Activated naive CD4-positive, alpha-beta T cell treated with anti-CD3 and anti-CD28 coated beads for 36 hours (primary cell): ENCODE measurements around the gene FBXL17. TPM values are rescaled to one million over a fixed set of nuclear protein-coding genes. Genes with fewer than 3 reads are reported as not detected.

Experiments
- CTCF ChIA-PET: fragments of 350-600 bp; sonication (Branson Sonifier 250); formaldehyde crosslinking; loops from one replicate; lab custom pipeline; 2021; ENCODE audit warnings: antibody characterized with exemption; lab: Charles Lee
- DNase-seq: peaks from one replicate; pipeline ENCODE4 v3.0.0-alpha.2; 2020
- H3K27ac Mint-ChIP-seq: one replicate; pipeline ENCODE4 v1.8.0; 2021; ENCODE audit warnings: mild to moderate bottlenecking, mixed read lengths
- H3K27me3 Mint-ChIP-seq: one replicate; pipeline ENCODE4 v1.8.0; 2021; ENCODE audit warnings: low read depth, mixed read lengths
- H3K36me3 Mint-ChIP-seq: one replicate; pipeline ENCODE4 v1.8.0; 2021; ENCODE audit warnings: low read depth, mixed read lengths
- H3K4me1 Mint-ChIP-seq: one replicate; pipeline ENCODE4 v1.8.0; 2021; ENCODE audit warnings: low read depth, mixed read lengths
- H3K4me3 Mint-ChIP-seq: one replicate; pipeline ENCODE4 v1.8.0; 2021; ENCODE audit warnings: mild to moderate bottlenecking, moderate library complexity, mixed read lengths
- H3K9me3 Mint-ChIP-seq: one replicate; pipeline ENCODE4 v1.8.0; 2021; ENCODE audit warnings: mixed read lengths
- intact Hi-C: fragments of 100-400 bp; cut with micrococcal nuclease; formaldehyde crosslinking; loops from one replicate; pipeline ENCODE4 v1.15.1; 2023
- total RNA-seq, 2 experiments: library from RNA; stranded (reverse); gene quantifications; one replicate each; pipeline ENCODE4 v1.2.3, GENCODE V29; 2021

The FBXL17 gene
- total RNA-seq, 2 experiments from 2014 or later, result 3.5 to 4.3 TPM

DNA sequence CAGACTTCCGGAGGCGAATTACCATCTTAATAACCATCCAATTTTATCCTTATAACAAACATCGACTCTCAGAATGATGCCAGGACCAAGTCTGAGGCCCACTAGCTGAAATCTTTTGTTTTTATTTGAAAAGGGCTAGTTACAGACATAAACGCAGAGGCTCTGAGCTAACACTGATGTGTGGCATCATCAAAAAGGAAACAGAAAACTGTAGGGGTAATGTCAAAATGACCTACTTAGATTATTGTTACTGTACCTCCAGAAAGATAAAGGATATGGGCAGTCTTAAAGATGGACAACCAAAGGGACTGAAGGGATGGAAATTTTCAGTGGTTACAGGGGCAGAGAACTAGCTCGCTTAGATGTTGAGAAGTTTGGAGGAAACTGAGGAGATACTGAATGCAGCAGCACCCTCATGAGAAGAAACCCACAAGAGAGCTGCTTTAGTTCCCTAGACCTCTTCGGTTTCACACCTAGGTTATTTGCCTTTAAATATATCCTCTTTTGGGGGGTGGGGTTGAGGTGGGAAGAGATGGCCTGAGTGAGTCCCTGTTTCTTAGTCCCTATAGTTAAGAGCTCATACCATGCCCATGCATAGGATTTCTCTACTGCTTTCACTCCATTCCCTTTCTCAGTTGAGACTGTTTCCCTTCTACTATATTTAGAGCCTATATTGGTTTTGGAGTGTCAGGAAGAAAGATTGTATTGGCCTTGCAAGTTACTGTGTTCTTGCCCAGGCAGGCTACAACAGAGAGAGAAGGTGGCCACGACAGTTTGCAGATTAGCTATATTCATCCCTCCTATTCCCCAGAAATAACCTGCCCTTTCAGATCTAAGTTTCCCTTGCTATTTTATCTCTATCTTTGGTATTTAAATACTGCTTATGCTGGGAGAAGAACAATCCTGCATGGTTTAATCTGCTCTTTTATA lies 390.8 kb downstream of the FBXL17 start:
- intact Hi-C loops, result no loop called here
- Mint-ChIP-seq H3K9me3 (no peaks in the 10 kb centered on the region), H3K27me3 (no peaks in the 10 kb centered on the region), H3K4me1 (no peaks in the 10 kb centered on the region), H3K27ac (no peak overlapping the region), H3K4me3 (no peak overlapping the region), H3K36me3 (no peaks in the 10 kb centered on the region)
- CTCF ChIA-PET, result no interaction called here
- no peak for DNase-seq

DNA sequence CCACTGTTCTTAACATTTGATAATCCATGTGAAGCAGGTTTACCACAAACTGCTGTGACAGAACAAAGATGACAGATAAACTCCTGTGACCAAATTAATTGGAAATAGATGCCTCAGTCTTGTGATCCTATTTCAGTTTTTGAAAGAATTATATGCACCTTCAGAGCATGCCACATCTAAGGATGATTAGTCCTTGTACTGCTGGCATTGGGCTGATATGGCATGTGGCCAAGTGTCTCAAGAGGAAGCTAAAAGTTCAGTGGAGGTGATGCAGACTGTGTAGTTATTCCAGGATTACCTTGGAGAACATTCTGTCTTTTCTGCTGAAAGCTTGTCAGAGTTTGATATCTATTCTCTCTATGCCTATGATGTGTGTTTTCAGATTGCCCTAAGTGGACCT lies 396.8 kb downstream of the FBXL17 start:
- Mint-ChIP-seq H3K27me3 (no peaks in the 10 kb centered on the region), H3K27ac (no peak overlapping the region), H3K9me3 (no peaks in the 10 kb centered on the region), H3K36me3 (no peaks in the 10 kb centered on the region), H3K4me3 (no peak overlapping the region), H3K4me1 (no peaks in the 10 kb centered on the region)
- DNase-seq, result peak; percentile 5
- intact Hi-C loops, result no loop called here
- CTCF ChIA-PET, result no interaction called here

DNA sequence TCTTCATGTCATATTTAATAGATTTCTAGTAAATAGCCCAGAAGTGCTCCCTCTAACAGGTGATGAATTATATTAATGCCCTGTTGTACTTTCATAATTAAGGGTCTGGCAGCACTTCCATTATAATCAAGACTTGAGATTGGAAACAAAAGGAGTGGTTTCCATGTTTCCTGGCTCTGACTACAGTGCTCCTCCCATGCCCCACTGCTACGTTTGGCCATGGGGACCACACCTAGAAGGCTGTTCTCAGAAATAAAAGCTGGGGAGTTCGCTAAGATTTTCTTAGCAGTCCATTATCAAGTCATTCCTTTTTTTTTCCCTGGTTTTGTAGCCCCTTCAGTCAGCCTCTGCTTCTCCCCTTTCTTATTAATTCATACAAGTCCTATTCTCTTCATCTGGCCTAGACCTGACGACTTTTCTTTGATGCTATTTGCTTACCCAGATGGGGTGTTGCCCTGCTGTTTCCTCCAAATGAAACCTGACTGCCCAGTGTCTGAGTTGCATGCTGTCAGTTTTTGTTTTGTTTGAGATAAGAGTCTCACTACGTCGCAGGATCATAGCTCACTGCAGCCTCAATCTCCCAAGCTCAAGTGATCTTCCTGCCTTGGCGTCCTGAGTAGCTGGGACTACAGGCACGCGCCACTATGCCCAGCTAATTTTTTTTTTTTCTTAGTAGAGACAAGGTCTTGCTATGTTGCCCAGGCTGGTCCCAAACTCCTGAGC lies 399.0 kb downstream of the FBXL17 start:
- intact Hi-C loops, result no loop called here
- Mint-ChIP-seq H3K27ac (no peak overlapping the region), H3K36me3 (no peaks in the 10 kb centered on the region), H3K27me3 (no peaks in the 10 kb centered on the region), H3K4me3 (no peak overlapping the region), H3K4me1 (no peaks in the 10 kb centered on the region), H3K9me3 (no peaks in the 10 kb centered on the region)
- no peak for DNase-seq
- CTCF ChIA-PET, result no interaction called here

DNA sequence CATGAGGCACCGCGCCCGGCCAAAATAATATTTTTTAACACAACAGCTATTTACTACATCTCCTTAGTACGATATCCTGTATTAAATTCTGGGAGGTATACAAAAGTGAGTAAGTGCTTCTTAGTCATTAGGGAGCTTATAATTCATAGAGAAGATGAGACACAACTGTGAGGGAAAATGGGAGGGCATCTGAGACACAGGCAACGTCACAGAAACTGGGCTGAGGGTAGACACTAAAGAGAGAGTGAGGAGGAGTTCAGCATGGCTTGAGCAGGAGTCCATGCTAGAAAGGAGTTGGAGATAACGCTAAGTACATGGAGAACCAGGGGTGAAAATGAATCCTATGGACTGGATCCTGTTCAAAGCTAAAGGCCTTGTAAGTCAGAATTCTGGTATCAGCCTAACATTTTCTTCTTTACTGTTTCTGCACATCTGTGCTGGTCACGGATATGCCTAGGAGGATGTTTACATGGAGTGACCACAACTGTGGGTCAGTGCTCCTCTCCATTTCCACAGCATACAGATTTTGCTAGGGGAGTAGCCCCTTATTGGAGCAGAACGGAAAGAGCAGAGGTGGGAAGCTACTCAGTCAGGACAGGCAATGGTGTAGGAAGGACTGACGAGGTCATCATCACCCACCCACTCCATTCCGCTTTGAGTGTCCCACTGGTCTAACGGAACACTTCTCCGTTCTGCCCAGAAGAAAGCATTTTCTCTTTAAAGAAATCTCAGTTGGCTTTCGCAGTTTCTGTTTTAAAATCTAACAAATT lies 400.8 kb downstream of the FBXL17 start:
- no peaks in the 10 kb centered on the region for H3K4me1 Mint-ChIP-seq
- CTCF ChIA-PET, result no interaction called here
- no peaks in the 10 kb centered on the region for H3K27me3 Mint-ChIP-seq
- H3K36me3 Mint-ChIP-seq, result no peaks in the 10 kb centered on the region
- no peak overlapping the region for H3K4me3 Mint-ChIP-seq
- DNase-seq, result no peak
- intact Hi-C loops, result no loop called here
- H3K27ac Mint-ChIP-seq, result no peak overlapping the region
- no peaks in the 10 kb centered on the region for H3K9me3 Mint-ChIP-seq

DNA sequence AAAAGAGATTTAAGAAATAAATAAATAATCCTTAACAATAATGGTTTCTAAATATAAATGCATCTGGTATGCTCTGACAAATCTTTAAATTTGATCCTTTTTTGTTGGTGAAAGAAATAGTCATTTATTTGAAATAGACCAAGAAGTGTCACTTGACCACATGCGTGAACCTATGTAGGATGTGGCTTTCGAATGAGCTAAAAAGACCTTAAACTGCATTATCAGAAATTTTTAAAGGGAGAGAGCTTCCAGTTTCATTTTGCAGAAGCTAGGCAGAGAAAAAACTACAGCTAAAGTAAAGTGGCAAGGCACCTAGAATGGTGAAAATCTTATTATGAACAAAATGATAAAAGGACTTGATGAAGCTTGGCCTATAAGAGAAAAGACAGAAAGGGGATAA lies 402.0 kb downstream of the FBXL17 start:
- H3K27me3 Mint-ChIP-seq, result no peaks in the 10 kb centered on the region
- no peak overlapping the region for H3K4me3 Mint-ChIP-seq
- H3K27ac Mint-ChIP-seq, result no peak overlapping the region
- H3K9me3 Mint-ChIP-seq, result no peaks in the 10 kb centered on the region
- intact Hi-C loops, result no loop called here
- no peaks in the 10 kb centered on the region for H3K4me1 Mint-ChIP-seq
- no peak for DNase-seq
- H3K36me3 Mint-ChIP-seq, result no peaks in the 10 kb centered on the region
- CTCF ChIA-PET, result no interaction called here

DNA sequence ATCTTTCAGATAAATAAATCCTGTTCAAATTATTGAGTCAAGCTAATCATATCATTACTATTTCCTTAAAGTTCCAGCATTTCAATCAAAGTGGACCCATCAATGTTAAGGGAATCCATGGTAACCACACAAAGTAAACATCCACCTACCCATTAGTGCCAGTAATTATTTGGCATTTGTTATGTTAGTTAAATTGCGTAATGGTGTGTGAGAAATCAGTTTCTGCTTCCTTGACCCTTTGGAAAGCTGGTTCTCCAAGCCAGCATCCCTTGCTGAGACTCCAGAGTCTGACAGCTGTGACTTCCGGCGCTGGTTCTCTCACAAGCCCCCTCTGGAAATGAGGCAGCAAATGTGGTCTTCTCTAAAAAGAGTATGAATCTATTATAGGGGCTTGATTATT lies 402.6 kb downstream of the FBXL17 start:
- CTCF ChIA-PET, result no interaction called here

DNA sequence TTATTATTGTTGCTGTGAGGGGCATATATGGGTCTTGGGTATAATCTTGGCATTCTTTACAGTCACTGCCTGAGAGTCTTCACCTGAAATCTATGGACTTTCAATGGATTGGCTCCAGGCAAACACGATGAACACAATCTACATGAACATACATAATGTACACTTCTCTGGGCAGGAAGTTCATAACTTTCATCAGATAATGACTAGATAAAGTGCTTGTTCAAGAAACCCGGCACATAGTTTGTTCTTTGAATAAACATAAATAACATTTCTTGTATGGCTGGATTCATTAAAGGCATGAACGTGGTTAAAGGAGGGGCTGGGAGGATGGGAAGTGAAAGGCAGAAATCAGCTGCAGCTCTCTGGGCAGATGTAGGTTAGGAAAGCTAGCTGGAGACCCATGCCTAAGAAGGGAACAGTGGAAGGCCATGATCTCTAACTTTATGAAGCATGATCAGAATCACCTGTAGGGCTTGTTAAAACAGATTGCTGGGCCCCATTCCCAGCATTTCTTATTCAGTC lies 404.3 kb downstream of the FBXL17 start:
- Mint-ChIP-seq H3K27ac (no peak overlapping the region), H3K4me3 (no peak overlapping the region), H3K9me3 (no peaks in the 10 kb centered on the region), H3K36me3 (no peaks in the 10 kb centered on the region), H3K4me1 (no peaks in the 10 kb centered on the region), H3K27me3 (no peaks in the 10 kb centered on the region)
- no peak for DNase-seq
- CTCF ChIA-PET, result no interaction called here
- intact Hi-C loops, result no loop called here

More for the DNA sequence above, 402.6 kb downstream of the FBXL17 start:
- no peaks in the 10 kb centered on the region for H3K27me3 Mint-ChIP-seq
- H3K36me3 Mint-ChIP-seq, result no peaks in the 10 kb centered on the region
- H3K4me3 Mint-ChIP-seq, result no peak overlapping the region
- H3K27ac Mint-ChIP-seq, result no peak overlapping the region
- DNase-seq, result no peak
- no peaks in the 10 kb centered on the region for H3K4me1 Mint-ChIP-seq
- H3K9me3 Mint-ChIP-seq, result no peaks in the 10 kb centered on the region
- intact Hi-C loops, result no loop called here

DNA sequence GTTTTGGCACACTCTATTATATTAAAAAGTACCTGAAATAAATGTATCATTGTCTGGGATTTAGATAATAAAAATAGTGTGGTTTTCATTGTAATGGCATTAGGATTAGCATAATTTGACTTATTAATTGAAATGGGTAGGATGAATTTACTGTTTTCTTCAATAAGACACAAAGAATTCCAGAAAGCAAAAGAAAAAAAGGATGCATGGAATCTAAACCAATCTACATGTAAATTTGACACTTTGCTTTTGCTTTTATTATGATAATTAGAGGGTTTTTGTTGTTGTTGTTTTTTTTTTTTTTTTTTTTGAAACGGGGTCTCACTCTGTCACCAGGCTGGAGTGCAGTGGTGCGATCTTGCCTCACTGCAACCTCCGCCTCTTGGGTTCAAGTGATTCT lies 406.3 kb downstream of the FBXL17 start:
- Mint-ChIP-seq H3K9me3 (no peaks in the 10 kb centered on the region), H3K4me1 (no peaks in the 10 kb centered on the region), H3K27ac (no peak overlapping the region), H3K36me3 (peaks cover 1% of the 10 kb centered on the region), H3K4me3 (no peak overlapping the region), H3K27me3 (no peaks in the 10 kb centered on the region)
- DNase-seq, result no peak
- CTCF ChIA-PET, result no interaction called here
- intact Hi-C loops, result no loop called here

DNA sequence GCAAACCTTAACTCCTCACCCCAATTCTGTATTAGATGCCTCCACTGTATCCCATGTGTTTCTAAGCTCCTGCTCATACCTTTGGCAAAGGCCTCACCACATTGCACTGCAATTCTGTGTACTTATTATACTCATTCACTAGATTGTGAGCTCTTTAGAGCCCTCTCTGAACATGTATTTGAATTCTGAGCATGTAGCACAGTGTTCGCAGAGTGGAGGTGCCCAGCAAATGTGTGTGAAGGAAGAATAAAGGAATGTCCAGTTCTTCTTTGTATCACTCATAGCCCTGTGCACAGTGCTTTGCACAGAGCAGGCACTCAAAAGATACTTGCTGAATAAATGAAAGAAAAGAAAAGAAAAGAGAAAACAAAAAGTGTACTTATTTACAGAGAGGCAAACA lies 410.1 kb downstream of the FBXL17 start:
- H3K36me3 Mint-ChIP-seq, result peaks cover 1% of the 10 kb centered on the region
- DNase-seq, result no peak
- no peak overlapping the region for H3K4me3 Mint-ChIP-seq
- H3K27me3 Mint-ChIP-seq, result no peaks in the 10 kb centered on the region
- CTCF ChIA-PET, result no interaction called here
- H3K9me3 Mint-ChIP-seq, result no peaks in the 10 kb centered on the region
- no peaks in the 10 kb centered on the region for H3K4me1 Mint-ChIP-seq
- intact Hi-C loops, result no loop called here
- no peak overlapping the region for H3K27ac Mint-ChIP-seq

DNA sequence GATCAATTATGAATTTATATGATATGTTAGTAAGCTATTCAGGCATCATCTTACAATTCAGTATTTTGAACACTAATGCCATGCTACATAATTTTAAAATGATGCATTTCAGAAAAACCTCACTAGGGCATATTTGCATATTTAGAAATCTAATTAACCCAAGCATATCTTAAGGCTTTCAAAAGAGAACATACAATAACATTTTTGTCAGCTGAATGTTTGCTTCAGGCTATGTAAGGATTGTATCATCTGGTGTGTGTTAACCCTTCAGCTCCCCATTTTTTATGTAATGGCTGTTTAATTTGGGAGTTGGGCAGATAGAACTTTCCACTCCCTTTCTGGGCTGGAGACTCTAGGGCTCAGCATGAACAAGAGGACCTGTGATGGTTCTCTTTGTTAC lies 412.1 kb downstream of the FBXL17 start:
- CTCF ChIA-PET, result no interaction called here
- no peak for DNase-seq
- no peak overlapping the region for H3K4me3 Mint-ChIP-seq
- H3K9me3 Mint-ChIP-seq, result no peaks in the 10 kb centered on the region
- peaks cover 1% of the 10 kb centered on the region for H3K36me3 Mint-ChIP-seq
- H3K4me1 Mint-ChIP-seq, result no peaks in the 10 kb centered on the region
- H3K27me3 Mint-ChIP-seq, result no peaks in the 10 kb centered on the region
- H3K27ac Mint-ChIP-seq, result no peak overlapping the region
- intact Hi-C loops, result no loop called here

DNA sequence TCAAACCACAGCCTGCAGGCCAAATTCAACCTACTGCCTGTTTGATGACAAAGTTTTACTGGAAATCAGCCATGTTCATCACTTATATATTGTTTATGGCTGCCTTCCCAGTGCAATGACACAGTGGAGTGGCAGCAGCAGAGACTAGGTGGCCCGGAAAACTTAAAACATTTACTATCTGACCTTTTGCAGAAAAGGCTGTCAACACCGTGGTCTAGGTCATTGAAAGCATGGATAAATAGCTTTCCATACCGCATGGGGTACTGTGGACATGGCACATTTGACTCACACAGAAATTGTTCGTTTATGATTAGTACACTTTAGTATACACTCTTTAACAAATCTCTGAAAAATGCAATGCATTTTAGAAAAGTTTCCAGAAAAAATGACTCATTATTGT lies 412.9 kb downstream of the FBXL17 start:
- CTCF ChIA-PET, result no interaction called here
- no peaks in the 10 kb centered on the region for H3K4me1 Mint-ChIP-seq

DNA sequence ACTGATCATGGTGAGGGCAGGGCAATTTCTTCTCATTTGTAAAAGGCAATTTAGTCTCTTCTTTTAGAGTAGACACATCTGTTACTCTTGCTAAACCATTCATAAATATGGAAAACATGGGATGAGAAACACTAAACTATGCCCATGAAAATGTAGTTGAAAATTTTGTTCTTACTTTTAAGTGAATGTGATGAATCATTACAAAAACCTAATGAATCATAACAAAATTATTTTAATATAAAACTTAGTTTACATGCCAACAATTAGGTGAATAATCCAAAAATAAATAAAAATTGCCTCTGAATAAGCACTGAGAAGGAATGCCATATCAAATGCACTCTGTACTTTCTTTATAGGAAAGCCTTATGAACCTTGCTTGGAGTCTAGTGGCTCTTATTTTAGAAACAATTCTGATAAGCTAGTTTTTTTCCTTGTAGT lies 413.5 kb downstream of the FBXL17 start:
- Mint-ChIP-seq H3K9me3 (no peaks in the 10 kb centered on the region), H3K27ac (no peak overlapping the region), H3K36me3 (peaks cover 1% of the 10 kb centered on the region), H3K27me3 (no peaks in the 10 kb centered on the region), H3K4me1 (no peaks in the 10 kb centered on the region), H3K4me3 (no peak overlapping the region)
- CTCF ChIA-PET, result no interaction called here
- intact Hi-C loops, result no loop called here
- no peak for DNase-seq

More for the DNA sequence above, 412.9 kb downstream of the FBXL17 start:
- Mint-ChIP-seq H3K36me3 (peaks cover 1% of the 10 kb centered on the region), H3K27ac (no peak overlapping the region), H3K4me3 (no peak overlapping the region), H3K27me3 (no peaks in the 10 kb centered on the region), H3K9me3 (no peaks in the 10 kb centered on the region)
- intact Hi-C loops, result no loop called here
- DNase-seq, result no peak
